HK-2 (cell line): Measurements from ENCODE around the gene CDK5RAP2.
"Not testable (repeated sequence)": the region's sequence is repeated elsewhere in the genome, so short reads cannot be mapped to it uniquely, and the experiment has no call there.

Experiments
- DNase-seq: peaks from one replicate; pipeline ENCODE4 v3.0.0-alpha.2; 2018; ENCODE audit not compliant: unreplicated experiment

Gene CDK5RAP2

GRCh38 chr9:120514405-120514804 lies 65.6 kb downstream of the CDK5RAP2 start:
- no peak for DNase-seq

GRCh38 chr9:120513825-120514396 lies 66.1 kb downstream of the CDK5RAP2 start:
- DNase-seq: no peak

GRCh38 chr9:120510816-120511215 lies 69.2 kb downstream of the CDK5RAP2 start:
- DNase-seq: no peak

- DNase-seq: no peak
Measured at GRCh38 chr9:120507936-120508510, 71.9 kb downstream of the CDK5RAP2 start.

GRCh38 chr9:120505186-120505585 lies 74.8 kb downstream of the CDK5RAP2 start:
- no peak for DNase-seq

- no peak for DNase-seq
Measured at GRCh38 chr9:120500733-120501132, 79.2 kb downstream of the CDK5RAP2 start.

GRCh38 chr9:120497865-120498264 lies 82.1 kb downstream of the CDK5RAP2 start:
- DNase-seq: not testable (repeated sequence)

GRCh38 chr9:120496438-120496837 lies 83.5 kb downstream of the CDK5RAP2 start:
- DNase-seq: not testable (repeated sequence)

GRCh38 chr9:120490888-120491595 lies 88.9 kb downstream of the CDK5RAP2 start:
- DNase-seq: no peak

GRCh38 chr9:120486835-120487234 lies 93.1 kb downstream of the CDK5RAP2 start:
- no peak for DNase-seq

- no peak for DNase-seq
Measured at GRCh38 chr9:120486347-120486746, 93.6 kb downstream of the CDK5RAP2 start.

GRCh38 chr9:120485788-120486187 lies 94.2 kb downstream of the CDK5RAP2 start:
- DNase-seq: no peak

- DNase-seq: no peak
Measured at GRCh38 chr9:120484162-120484561, 95.8 kb downstream of the CDK5RAP2 start.

- DNase-seq: no peak
Measured at GRCh38 chr9:120482424-120483186, 97.4 kb downstream of the CDK5RAP2 start.

GRCh38 chr9:120481846-120482245 lies 98.1 kb downstream of the CDK5RAP2 start:
- DNase-seq: no peak

- DNase-seq: no peak
Measured at GRCh38 chr9:120481248-120481647, 98.7 kb downstream of the CDK5RAP2 start.

GRCh38 chr9:120480707-120481106 lies 99.3 kb downstream of the CDK5RAP2 start:
- DNase-seq: no peak

- no peak for DNase-seq
Measured at GRCh38 chr9:120478208-120478607, 101.8 kb downstream of the CDK5RAP2 start.

GRCh38 chr9:120477534-120478001 lies 102.4 kb downstream of the CDK5RAP2 start:
- peak; percentile 43 for DNase-seq

- DNase-seq: no peak
Measured at GRCh38 chr9:120475341-120475740, 104.6 kb downstream of the CDK5RAP2 start.

GRCh38 chr9:120474591-120475243 lies 105.2 kb downstream of the CDK5RAP2 start:
- DNase-seq: no peak

- no peak for DNase-seq
Measured at GRCh38 chr9:120473608-120474007, 106.4 kb downstream of the CDK5RAP2 start.
